Astrocyte (in vitro differentiated cells and primary cell): ENCODE data around the gene MRPS17.

Experiments
- EZH2 ChIP-seq: IDR thresholded peaks from 2 replicates; pipeline ENCODE4 v1.6.1; 2012; ENCODE audit warnings: mild to moderate bottlenecking, low read length, inconsistent platforms; ENCODE audit not compliant: insufficient read depth
- TF ChIP-seq, protein P1 (sequence below): IDR thresholded peaks from 2 replicates; pipeline ENCODE4 v1.5.1; 2011; ENCODE audit warnings: low read depth, mild to moderate bottlenecking, inconsistent platforms, low read length, moderate library complexity; ENCODE audit not compliant: insufficient read depth

DNA sequence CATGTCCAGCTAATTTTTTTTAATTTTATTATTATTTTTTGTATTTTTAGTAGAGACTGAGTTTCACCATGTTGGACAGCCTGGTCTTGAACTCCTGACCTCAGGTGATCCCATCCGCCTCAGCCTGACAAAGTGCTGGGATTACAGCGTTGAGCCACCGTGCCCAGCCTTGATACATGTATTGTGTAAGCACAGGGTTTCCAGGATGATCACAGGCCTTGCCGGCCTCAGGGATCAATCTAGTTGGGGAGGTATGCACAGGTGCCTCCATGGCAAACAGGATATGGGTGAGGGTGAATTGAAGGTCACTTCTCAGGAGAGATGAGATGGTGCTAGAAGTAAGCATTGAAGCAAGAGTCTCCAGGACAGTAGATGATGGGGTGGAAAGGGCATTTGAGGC is 5.5 kb downstream of the MRPS17 start:
- TF ChIP-seq, protein P1, sequence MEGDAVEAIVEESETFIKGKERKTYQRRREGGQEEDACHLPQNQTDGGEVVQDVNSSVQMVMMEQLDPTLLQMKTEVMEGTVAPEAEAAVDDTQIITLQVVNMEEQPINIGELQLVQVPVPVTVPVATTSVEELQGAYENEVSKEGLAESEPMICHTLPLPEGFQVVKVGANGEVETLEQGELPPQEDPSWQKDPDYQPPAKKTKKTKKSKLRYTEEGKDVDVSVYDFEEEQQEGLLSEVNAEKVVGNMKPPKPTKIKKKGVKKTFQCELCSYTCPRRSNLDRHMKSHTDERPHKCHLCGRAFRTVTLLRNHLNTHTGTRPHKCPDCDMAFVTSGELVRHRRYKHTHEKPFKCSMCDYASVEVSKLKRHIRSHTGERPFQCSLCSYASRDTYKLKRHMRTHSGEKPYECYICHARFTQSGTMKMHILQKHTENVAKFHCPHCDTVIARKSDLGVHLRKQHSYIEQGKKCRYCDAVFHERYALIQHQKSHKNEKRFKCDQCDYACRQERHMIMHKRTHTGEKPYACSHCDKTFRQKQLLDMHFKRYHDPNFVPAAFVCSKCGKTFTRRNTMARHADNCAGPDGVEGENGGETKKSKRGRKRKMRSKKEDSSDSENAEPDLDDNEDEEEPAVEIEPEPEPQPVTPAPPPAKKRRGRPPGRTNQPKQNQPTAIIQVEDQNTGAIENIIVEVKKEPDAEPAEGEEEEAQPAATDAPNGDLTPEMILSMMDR, result no peak
- TF ChIP-seq EZH2, result no peak
